PC-9 (cell line): ENCODE results near the gene TOMM22. TPM values are rescaled to one million over a fixed set of nuclear protein-coding genes. Genes with fewer than 3 reads are reported as not detected.

Experiments
- BruUV-seq: library from RNA; stranded (reverse); fragments of 400-500 nt; replicated peaks from 2 replicates; lab custom pipeline; 2021; lab: Mats Ljungman, UMichigan
- CTCF ChIA-PET: fragments of 300-600 bp; sonication (Branson Sonifier 250); formaldehyde crosslinking; loops from one replicate; lab custom pipeline; 2022; ENCODE audit warnings: antibody characterized with exemption; lab: Charles Lee
- POLR2A ChIA-PET: fragments of 300-600 bp; sonication (Branson Sonifier 250); formaldehyde crosslinking; loops from one replicate; lab custom pipeline; 2022; ENCODE audit warnings: antibody characterized with exemption; ENCODE audit not compliant: unreplicated experiment; lab: Charles Lee
- DNase-seq, 2 experiments: peaks; one replicate each; pipeline versions ENCODE4 v3.0.0 to v3.0.0-alpha.2; 2015 to 2022; ENCODE audit warnings: mixed read lengths in 1 of 2
- H2AFZ ChIP-seq: fragments of 200-600 bp; sonication (generic); 2 replicates; pipeline ENCODE4 v1.8.1; 2017; ENCODE audit warnings: antibody characterized with exemption
- H3F3A ChIP-seq: fragments of 200-600 bp; sonication (generic); 2 replicates; pipeline ENCODE4 v1.8.1; 2017; ENCODE audit warnings: antibody characterized with exemption, mild to moderate bottlenecking, low read depth; ENCODE audit not compliant: insufficient read depth
- H3K27ac ChIP-seq: fragments of 200-600 bp; sonication (generic); 2 replicates; pipeline ENCODE4 v1.6.1; 2016; ENCODE audit warnings: mixed run types
- H3K27me3 ChIP-seq: fragments of 200-600 bp; sonication (generic); 2 replicates; pipeline ENCODE4 v1.6.1; 2016; ENCODE audit warnings: low read depth, mixed run types; ENCODE audit not compliant: insufficient read depth
- H3K36me3 ChIP-seq: fragments of 200-600 bp; sonication (generic); 2 replicates; pipeline ENCODE4 v1.6.1; 2016; ENCODE audit warnings: low read depth, mixed run types
- H3K4me1 ChIP-seq: fragments of 200-600 bp; sonication (generic); replicated peaks from 2 replicates; pipeline ENCODE4 v1.6.1; 2016; ENCODE audit warnings: mixed run types; ENCODE audit not compliant: insufficient read depth
- H3K4me2 ChIP-seq: fragments of 200-600 bp; sonication (generic); 2 replicates; pipeline ENCODE4 v1.6.1; 2017; ENCODE audit warnings: mixed run types
- H3K4me3 ChIP-seq: fragments of 200-600 bp; sonication (generic); 2 replicates; pipeline ENCODE4 v1.6.1; 2016; ENCODE audit warnings: mixed run types
- H3K79me2 ChIP-seq: fragments of 200-600 bp; sonication (generic); 2 replicates; pipeline ENCODE4 v1.6.1; 2017; ENCODE audit warnings: low read depth, mixed run types
- H3K9me2 ChIP-seq: fragments of 200-600 bp; sonication (generic); 2 replicates; pipeline ENCODE4 v1.8.1; 2017; ENCODE audit warnings: mild to moderate bottlenecking; ENCODE audit not compliant: insufficient read depth
- H3K9me3 ChIP-seq: fragments of 200-600 bp; sonication (generic); 2 replicates; pipeline ENCODE4 v1.8.1; 2016; ENCODE audit warnings: low read depth; ENCODE audit not compliant: insufficient read depth
- H4K20me1 ChIP-seq: fragments of 200-600 bp; sonication (generic); 2 replicates; pipeline ENCODE4 v1.8.1; 2017; ENCODE audit not compliant: insufficient read depth
- CTCF ChIP-seq: fragments of 200-600 bp; sonication (generic); conservative IDR thresholded peaks from 2 replicates; pipeline ENCODE4 v1.6.1; 2017; ENCODE audit warnings: mixed run types, antibody characterized with exemption, mild to moderate bottlenecking, moderate library complexity
- EZH2 ChIP-seq: fragments of 200-600 bp; sonication (generic); IDR thresholded peaks from 2 replicates; pipeline ENCODE4 v1.8.0; 2017; ENCODE audit warnings: antibody characterized with exemption, low read depth
- intact Hi-C: fragments of 100-400 bp; cut with micrococcal nuclease; formaldehyde crosslinking; loops from one replicate; pipeline ENCODE4 v1.10.0; 2022; ENCODE audit not compliant: unreplicated experiment
- total RNA-seq: library from RNA; stranded (reverse); gene quantifications from 2 replicates; pipeline ENCODE4 v1.2.3, GENCODE V29; 2021

The TOMM22 gene
- total RNA-seq, 1 experiment from 2014 or later, result 120 TPM

GRCh38 chr22:38649841-38650522 is 31.8 kb upstream of the TOMM22 start:
- no peak overlapping the region for H2AFZ ChIP-seq
- no peaks in the 10 kb centered on the region for H3K79me2 ChIP-seq
- ChIA-PET CTCF (no interaction called here), POLR2A (interaction anchor here (0.6 kb wide), 3 partner anchors 32 to 206 kb away, joined by 3 read pairs; partner anchors contain the start of genes KDELR3 and TOMM22)
- no peaks in the 10 kb centered on the region for H4K20me1 ChIP-seq
- H3K27ac ChIP-seq, result no peak overlapping the region
- H3K4me1 ChIP-seq, result no peaks in the 10 kb centered on the region
- DNase-seq, result peak; percentile 19 to 43
- BruUV-seq, result no TSS peak
- H3K9me3 ChIP-seq, result no peaks in the 10 kb centered on the region
- no peaks in the 10 kb centered on the region for H3K36me3 ChIP-seq
- H3K4me2 ChIP-seq, result no peak overlapping the region
- intact Hi-C loops, result loop anchor here (10.0 kb wide), 1 partner anchor 145 kb away; the partner anchor contains the start of gene DDX17
- peaks cover 18% of the 10 kb centered on the region; the same call in 1 of the 2 replicates for H3F3A ChIP-seq
- no peak overlapping the region for H3K4me3 ChIP-seq
- TF ChIP-seq EZH2, result no peak
- no peak for TF ChIP-seq CTCF
- no peaks in the 10 kb centered on the region for H3K27me3 ChIP-seq
- no peaks in the 10 kb centered on the region for H3K9me2 ChIP-seq

DNA sequence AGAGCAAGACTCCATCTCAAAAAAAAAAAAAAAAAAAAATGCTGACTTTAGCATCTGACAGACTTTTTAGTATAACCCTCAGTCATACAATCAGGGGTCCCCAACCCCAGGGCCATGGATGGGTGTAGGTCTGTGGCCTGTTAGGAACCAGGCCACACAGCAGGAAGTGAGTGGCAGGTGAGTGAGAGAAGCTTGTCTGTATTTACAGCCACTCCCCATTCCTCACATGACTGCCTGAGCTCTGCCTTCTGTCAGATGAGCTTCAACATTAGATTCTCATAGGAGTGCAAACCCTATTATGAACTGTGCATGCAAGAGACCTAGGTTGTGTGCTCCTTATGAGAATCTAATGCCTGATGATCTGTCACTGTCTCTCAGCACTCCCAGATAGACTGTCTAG is 28.9 kb upstream of the TOMM22 start:
- CTCF ChIA-PET, result interaction anchor here (0.6 kb wide), 1 partner anchor 12 kb away, joined by 7 read pairs; no protein-coding TSS in a partner anchor

GRCh38 chr22:38653741-38654140 is 28.0 kb upstream of the TOMM22 start:
- DNase-seq, result no peak
- intact Hi-C loops, result loop anchor here (10.0 kb wide), 1 partner anchor 149 kb away; the partner anchor contains the start of gene DDX17
- Histone ChIP-seq H2AFZ (no peak overlapping the region), H3K27me3 (no peaks in the 10 kb centered on the region), H3K4me3 (no peak overlapping the region), H3F3A (peaks cover 27% of the 10 kb centered on the region; the same call in 1 of the 2 replicates), H3K36me3 (no peaks in the 10 kb centered on the region), H3K79me2 (peaks cover 24% of the 10 kb centered on the region), H3K27ac (no peak overlapping the region), H3K4me1 (peaks cover 13% of the 10 kb centered on the region; the same call in 1 of the 2 replicates), H3K4me2 (no peak overlapping the region), H3K9me3 (no peaks in the 10 kb centered on the region), H3K9me2 (no peaks in the 10 kb centered on the region), H4K20me1 (no peaks in the 10 kb centered on the region)
- TF ChIP-seq EZH2 (no peak), CTCF (no peak)
- ChIA-PET POLR2A (no interaction called here), CTCF (no interaction called here)
- no TSS peak for BruUV-seq

More for the DNA sequence above, 28.9 kb upstream of the TOMM22 start:
- peaks cover 21% of the 10 kb centered on the region for H3K79me2 ChIP-seq
- peaks cover 12% of the 10 kb centered on the region; the same call in 1 of the 2 replicates for H3K4me1 ChIP-seq
- H2AFZ ChIP-seq, result no peak overlapping the region
- no TSS peak for BruUV-seq
- no peaks in the 10 kb centered on the region for H3K27me3 ChIP-seq
- POLR2A ChIA-PET, result interaction anchor here (0.7 kb wide), 2 partner anchors 765 to 877 kb away, joined by 8 to 12 read pairs; no protein-coding TSS in a partner anchor
- H3K9me2 ChIP-seq, result no peaks in the 10 kb centered on the region
- no peaks in the 10 kb centered on the region for H3K9me3 ChIP-seq
- H4K20me1 ChIP-seq, result no peaks in the 10 kb centered on the region
- no peaks in the 10 kb centered on the region for H3K36me3 ChIP-seq
- H3K4me3 ChIP-seq, result no peak overlapping the region
- H3K4me2 ChIP-seq, result no peak overlapping the region
- TF ChIP-seq EZH2 (no peak), CTCF (no peak)
- intact Hi-C loops, result loop anchor here (10.0 kb wide), 1 partner anchor 148 kb away; the partner anchor contains the start of gene DDX17
- H3K27ac ChIP-seq, result no peak overlapping the region
- H3F3A ChIP-seq, result peaks cover 27% of the 10 kb centered on the region; the same call in 1 of the 2 replicates
- no peak for DNase-seq
